SH-SY5Y (cell line): ENCODE data around the gene PHF10.

ENCODE experiments used
- GATA2 ChIP-seq: IDR thresholded peaks from 2 replicates; pipeline ENCODE4 v1.6.1; 2011; ENCODE audit warnings: mild to moderate bottlenecking, low read depth, low read length
- GATA3 ChIP-seq: IDR thresholded peaks from 2 replicates; pipeline ENCODE4 v1.6.1; 2011; ENCODE audit warnings: low read depth, mild to moderate bottlenecking, low read length, moderate library complexity

DNA sequence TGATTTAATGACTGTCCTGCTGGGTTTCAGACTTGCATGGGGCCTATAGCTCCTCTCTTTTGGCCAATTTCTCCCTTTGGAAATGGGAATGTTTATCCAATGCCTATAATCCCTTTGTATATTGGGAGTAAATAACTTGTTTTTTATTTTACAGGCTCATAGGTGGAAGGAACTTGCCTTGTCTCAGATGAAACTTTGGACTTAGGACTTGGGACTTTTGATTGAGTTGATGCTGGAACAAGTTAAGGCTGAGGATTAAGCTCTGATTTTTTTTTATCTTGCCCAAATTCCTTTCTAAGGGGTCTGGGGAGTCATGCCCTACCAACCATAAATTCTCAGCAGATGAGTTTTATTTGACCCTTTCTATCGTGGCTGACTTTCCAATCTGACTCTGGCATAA, 46.0 kb downstream of the PHF10 start:
- TF ChIP-seq GATA2 (no peak), GATA3 (no peak)
